NCI-H510A treated with DMSO at 0.1 percent for 48 hours (cell line): ENCODE measurements around the gene KDR.
A peak's percentile ranks its signal among the peaks of the same experiment; 100 is the strongest.

Experiments
- DNase-seq: peaks from one replicate; lab custom pipeline; 2025; lab: John Stamatoyannopoulos, UW

KDR gene

GRCh38 chr4:55125087-55125721 lies at the start of gene KDR:
Gene KDR (minus strand): TSS chr4:55125595. CDS start chr4:55125293, 302 bp downstream.
- DNase-seq: peak; percentile 20

- no peak for DNase-seq
Observed at GRCh38 chr4:55173580-55173979, 48.2 kb upstream of the KDR start.

- DNase-seq: no peak
Observed at GRCh38 chr4:55172694-55173287, 47.4 kb upstream of the KDR start.

GRCh38 chr4:55170462-55170861 lies 45.1 kb upstream of the KDR start:
- DNase-seq: no peak

DNA sequence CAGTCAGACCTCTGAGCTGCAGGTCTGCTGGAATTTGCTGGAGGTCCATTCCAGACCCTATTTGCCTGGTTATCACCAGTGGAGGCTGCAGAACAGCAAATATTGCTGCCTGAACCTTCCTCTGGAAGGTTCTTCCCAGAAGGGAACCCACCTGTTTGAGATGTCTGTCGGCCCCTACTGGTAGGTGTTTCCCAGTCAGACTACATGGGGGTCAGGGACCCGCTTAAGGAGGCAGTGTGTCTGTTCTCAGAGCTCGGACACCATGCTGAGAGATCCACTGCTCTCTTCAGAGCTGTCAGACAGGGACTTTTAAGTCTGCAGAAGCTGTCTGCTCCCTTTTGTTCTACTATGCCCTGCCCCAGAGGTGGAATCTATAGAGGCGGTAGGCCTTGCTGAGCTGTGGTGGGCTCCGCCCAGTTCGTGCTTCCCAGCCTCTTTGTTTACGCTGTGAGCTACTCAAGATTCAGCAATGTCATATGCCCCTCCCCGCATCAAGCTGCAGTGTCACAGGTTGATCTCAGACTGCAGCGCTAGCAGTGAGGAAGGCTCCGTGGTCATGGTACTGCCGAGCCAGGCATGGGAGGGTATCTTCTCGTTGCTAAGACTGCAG lies 44.1 kb upstream of the KDR start:
- peak; percentile 70 for DNase-seq

DNA sequence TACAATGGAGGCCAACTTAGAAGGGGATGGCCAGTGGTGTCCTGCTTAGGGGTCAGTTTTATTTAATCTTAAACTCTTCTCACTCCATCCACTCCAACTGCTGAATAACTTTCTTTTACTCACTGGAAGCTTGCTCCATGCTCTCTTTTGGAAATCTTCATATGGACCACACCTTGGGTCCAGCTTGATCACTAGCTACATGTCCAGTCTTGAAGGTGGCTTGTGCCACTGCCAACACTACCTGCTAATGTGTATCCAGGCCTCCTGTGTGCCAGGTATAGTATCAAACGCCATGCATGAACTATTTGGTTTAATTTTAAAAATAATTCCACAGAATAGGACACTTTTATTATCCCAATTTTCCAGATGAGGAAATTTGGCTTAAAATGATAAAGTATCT lies 37.0 kb upstream of the KDR start:
- no peak for DNase-seq

DNA sequence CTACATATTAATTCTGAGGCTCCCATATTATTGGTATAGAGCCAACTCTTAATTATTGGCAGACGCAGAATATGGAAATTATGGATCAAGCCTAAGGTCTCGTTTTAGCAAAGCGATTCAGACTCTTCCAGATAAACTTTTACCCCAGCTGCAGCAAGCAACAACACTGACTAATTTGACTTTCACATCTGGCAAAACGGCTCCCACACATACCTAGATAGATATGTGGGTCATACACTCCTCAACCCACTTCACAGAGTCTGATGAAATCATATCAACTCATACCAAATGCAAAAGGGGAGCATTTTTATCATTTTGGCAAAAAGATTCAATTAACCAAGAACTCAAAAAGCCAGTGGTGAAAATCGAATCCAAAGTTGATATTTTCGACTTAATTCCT lies 36.3 kb upstream of the KDR start:
- DNase-seq: no peak

DNA sequence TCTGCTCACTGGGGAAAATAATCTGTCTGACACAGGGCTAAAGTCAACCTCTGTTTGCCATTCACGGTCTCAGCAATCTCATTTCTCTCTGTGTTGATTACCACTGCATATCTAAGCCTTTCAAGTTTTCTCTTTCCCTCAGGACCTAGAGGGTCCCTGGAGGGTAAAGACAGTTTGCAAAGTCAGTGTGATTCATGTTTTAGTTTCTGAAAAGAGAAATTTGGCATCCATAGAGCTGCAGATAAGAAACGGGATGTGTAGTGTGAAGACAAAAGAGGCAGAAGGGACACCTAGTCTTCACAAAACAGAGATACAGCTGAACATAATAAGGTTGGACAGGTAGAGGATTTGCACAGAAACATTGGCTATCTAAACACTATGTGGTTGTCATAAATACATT lies 34.5 kb upstream of the KDR start:
- no peak for DNase-seq

DNA sequence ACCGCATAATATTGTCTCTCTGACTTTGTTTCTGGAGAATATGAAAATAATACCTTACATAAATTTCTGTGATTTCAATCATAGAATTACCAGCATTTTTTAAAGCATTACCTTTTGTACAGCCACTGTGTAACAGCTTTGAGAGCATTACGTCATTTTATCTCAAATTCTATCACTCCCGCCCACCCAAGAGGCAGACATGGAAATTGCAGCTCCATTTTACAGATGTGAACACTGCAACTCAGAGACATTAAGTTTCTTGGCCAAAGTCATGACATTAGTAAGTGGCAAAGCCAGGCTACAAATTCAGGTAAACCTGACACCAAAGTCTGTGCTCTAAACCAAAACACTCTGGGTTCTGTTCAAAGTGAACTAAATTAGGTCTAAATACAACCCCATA lies 33.6 kb upstream of the KDR start:
- DNase-seq: no peak

GRCh38 chr4:55157559-55158277 lies 32.3 kb upstream of the KDR start:
- no peak for DNase-seq

GRCh38 chr4:55154933-55155332 lies 29.5 kb upstream of the KDR start:
- no peak for DNase-seq

GRCh38 chr4:55154290-55154880 lies 29.0 kb upstream of the KDR start:
- no peak for DNase-seq

- peak; percentile 22 for DNase-seq
Observed at GRCh38 chr4:55143858-55144257, 18.5 kb upstream of the KDR start.

DNA sequence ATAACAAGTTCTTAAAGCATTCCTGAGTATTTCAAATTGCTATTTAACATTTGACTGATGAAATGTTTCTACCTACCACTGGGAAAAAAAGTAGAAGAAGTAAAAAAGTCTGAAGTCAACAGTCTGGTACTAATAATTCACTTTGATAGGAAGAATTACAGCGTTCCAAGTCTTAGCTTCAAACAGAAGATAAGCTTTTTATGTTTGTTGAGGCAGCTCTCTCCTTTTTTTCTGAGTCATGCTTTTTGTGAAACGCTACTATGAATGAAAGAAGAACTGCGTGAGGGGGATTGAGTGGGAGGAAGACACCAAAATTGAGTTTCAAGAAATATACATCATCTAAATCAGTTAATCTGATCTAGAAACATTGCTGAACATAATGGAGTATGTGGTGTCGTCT lies 13.0 kb upstream of the KDR start:
- no peak for DNase-seq

DNA sequence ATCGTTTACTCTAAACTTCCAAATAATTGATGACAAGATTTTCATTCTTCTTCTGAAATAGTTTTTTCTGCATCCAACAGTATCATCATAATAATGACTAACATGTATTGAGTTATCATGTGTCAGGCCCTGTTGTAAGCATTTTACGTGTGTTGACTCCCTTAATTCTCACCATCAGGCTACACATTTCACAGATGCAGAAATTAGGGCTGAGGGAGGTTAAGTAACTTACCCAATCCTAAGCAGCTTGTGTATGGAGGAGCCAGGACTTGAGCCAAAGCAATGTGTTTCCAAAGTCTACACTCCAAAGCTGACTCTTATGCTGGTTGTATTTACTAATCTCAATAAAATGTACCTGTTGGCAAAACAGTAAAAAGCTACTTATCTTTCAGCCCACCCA lies 11.2 kb upstream of the KDR start:
- no peak for DNase-seq

DNA sequence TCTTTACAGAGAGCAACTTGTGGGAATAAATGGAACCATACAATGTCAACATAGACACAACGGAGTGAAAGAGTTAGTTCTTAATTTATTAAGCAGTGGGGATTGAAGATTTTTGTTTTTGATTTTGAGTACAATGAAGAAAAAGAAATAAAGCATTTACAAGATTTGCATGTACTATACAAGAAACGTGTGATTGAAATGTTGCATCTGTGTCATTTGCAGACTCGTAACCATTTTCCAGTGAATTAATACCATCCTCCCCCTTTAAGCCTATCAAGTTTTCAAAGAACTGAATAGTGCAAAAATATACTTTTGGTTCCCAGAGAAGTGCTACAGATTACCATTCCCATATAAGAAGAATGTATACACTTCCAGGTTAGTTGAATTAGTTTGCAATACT lies 8.6 kb upstream of the KDR start:
- no peak for DNase-seq

DNA sequence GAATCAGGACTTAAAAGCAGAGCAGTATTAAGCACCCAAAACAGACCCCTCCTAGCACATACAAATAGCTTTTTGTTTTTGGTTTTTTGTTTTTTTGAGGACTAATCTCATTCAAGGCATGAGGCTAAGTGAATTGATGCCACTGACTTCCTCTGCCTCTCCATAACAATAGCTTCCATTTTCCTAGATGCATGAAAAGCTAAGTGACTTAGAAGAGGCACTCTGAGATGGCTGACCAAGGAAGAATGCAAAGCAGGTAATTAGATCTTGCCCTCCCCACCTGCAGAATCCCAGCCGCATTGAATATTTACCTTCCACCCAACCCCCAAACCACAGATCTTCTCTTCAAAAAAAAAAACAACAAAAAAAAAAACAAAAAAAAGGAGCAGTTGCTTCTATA lies 7.4 kb upstream of the KDR start:
- no peak for DNase-seq

GRCh38 chr4:55127521-55127920 lies 2.1 kb upstream of the KDR start:
- no peak for DNase-seq

DNA sequence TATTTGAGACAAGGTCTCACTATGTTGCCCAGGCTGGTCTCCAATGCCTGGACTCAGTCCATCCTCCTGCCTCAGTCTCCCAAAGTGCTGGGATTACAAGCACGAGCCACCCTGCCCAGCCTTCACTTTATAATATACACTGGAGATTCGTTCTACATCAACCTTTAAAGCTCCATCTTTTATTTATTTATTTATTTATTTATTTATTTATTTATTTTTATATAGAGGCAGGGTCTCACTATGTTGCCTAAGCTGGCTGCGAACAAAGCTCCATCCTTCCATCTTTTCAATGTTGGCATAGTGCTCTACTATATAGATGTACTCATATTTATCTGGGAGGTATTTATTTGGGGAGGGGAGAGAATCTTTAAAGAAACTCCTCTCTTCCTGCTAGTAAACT lies 1.7 kb upstream of the KDR start:
- no peak for DNase-seq

- DNase-seq: no peak
Observed at GRCh38 chr4:55125763-55126541, 557 bp upstream of the KDR start.

DNA sequence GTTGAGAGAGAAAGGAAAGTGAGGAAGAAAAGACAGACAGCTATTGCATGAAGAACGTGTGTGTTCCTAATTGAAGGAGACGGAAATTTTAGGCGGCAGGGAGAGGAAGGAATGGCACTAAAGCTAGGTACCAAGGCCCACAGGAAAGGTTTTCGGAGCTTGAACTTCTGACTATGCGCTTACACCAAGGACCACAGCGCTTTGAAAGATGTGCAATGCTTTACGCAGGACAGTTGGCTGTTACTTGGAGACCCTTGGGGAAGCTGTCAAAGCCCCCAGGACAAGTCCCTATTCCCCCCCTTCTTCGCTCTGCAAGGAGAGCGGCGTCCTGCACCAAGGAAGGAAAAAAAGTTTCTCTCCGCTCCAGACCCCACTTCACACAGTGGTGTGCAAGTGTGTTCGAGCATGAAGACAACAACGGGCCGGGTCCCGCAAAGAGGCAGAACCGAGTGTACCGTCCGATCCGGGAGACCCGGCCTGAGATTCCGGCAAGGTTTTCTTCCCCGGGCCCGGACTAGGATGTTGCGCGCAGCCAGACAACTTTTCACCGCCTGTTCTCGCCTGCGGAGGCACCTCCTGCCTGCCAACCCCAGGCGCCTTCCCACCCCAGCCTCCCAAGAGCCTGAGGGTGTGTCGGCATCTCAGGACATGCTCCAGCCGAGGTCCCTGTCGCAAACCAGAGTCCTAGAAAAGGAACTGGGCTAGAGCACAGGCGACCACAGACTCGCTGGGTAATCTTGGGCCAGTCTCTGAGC lies 896 bp downstream of the KDR start:
- no peak for DNase-seq
